Lower leg skin (tissue), 4 donors: ENCODE results near the gene PRIMPOL. TPM values are rescaled to one million over a fixed set of nuclear protein-coding genes. Genes with fewer than 3 reads are reported as not detected.

Source experiments
- DNase-seq, 2 donors: peaks; one replicate each; pipeline ENCODE4 v3.0.0-alpha.2; 2019; ENCODE audit warnings: low spot score in 2 of 2
- H3K4me3 ChIP-seq: fragments of 200-600 bp; sonication (generic); 2 replicates; pipeline ENCODE4 v1.5.1; 2017; ENCODE audit warnings: mild to moderate bottlenecking, low read depth; ENCODE audit not compliant: poor library complexity, severe bottlenecking
- POLR2A ChIP-seq, 2 donors: fragments of 450-650 bp; IDR thresholded peaks; one replicate each; pipeline ENCODE4 v1.6.1; 2016 to 2017; ENCODE audit warnings: antibody characterized with exemption in 2 of 2, mild to moderate bottlenecking in 1 of 2, moderate library complexity in 1 of 2
- WGBS, 2 donors: methylation state at CpG; one replicate each; pipeline ENCODE4 v1.1.5; 2018; 5-methylcytosine and 5-hydroxymethylcytosine counted together
- intact Hi-C: fragments of 100-400 bp; cut with DNase I; formaldehyde crosslinking; loops from one replicate; pipeline ENCODE4 v1.15.0; 2023; ENCODE audit warnings: low total_unique reads
- total RNA-seq, 4 donors: library from RNA; depleted of rRNA; stranded (reverse); fragments of >200 nt; gene quantifications; one replicate each; pipeline ENCODE4 v1.1.0, GENCODE V29; 2016
- TF ChIP-seq, protein P1 (sequence below), 3 donors: fragments of 450-650 bp; IDR thresholded peaks; one replicate each; pipeline ENCODE4 v1.5.1; 2016; ENCODE audit warnings: antibody characterized with exemption in 3 of 3, mild to moderate bottlenecking in 3 of 3, moderate library complexity in 2 of 3

PRIMPOL gene
- total RNA-seq, 4 donors from 2014 or later, result 12.1 to 23.2 (median 13.4) TPM

DNA sequence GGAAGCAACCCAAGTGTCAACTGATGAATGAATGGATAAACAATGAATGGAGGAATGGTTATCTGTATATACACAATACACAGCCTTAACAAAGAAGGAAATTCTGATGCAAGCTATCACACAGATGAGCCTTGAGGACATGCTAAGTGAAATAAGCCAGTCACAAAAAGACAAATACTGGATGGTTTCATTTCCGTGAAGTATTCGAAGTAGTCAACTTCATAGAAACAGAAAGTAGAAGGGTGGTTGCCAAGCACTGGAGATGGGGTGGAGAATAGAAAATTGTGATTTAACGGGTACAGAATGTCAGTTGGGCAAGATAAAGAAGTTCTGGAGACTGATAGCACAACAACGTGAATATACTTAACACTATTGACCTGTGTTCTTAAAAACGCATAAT, 56.2 kb downstream of the PRIMPOL start:
- TF ChIP-seq POLR2A (IDR thresholded peaks at IDR 0.05), result no peak
- TF ChIP-seq, protein P1, sequence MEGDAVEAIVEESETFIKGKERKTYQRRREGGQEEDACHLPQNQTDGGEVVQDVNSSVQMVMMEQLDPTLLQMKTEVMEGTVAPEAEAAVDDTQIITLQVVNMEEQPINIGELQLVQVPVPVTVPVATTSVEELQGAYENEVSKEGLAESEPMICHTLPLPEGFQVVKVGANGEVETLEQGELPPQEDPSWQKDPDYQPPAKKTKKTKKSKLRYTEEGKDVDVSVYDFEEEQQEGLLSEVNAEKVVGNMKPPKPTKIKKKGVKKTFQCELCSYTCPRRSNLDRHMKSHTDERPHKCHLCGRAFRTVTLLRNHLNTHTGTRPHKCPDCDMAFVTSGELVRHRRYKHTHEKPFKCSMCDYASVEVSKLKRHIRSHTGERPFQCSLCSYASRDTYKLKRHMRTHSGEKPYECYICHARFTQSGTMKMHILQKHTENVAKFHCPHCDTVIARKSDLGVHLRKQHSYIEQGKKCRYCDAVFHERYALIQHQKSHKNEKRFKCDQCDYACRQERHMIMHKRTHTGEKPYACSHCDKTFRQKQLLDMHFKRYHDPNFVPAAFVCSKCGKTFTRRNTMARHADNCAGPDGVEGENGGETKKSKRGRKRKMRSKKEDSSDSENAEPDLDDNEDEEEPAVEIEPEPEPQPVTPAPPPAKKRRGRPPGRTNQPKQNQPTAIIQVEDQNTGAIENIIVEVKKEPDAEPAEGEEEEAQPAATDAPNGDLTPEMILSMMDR (IDR thresholded peaks at IDR 0.05), result no peak
- H3K4me3 ChIP-seq, result no peak overlapping the region
- intact Hi-C loops, result no loop called here
- WGBS, 2 donors, result 83 to 90% methylated on average over 5 of the region's 5 CpGs
- DNase-seq, result no peak

DNA sequence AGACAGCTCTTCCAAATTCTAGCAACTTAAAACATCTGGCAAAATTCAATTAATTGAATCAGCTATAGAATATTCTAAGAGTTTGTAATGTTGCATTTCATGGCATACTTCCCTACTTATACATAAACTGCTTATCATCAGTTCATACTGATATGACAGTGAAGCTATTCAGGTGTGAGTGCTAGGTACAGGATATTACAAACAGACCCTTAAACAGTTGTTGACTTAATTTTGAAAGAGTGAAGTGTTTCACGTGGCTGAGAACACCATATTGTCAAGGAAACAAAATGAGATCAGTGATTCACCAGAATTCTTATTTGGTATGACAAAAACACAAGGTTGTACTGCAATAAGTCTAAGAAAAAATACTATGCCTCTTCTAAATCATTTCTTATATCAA, 56.9 kb downstream of the PRIMPOL start:
- no peak for DNase-seq
- H3K4me3 ChIP-seq, result no peak overlapping the region
- intact Hi-C loops, result no loop called here
- no peak for TF ChIP-seq POLR2A (IDR thresholded peaks at IDR 0.05)
- TF ChIP-seq, protein P1 (IDR thresholded peaks at IDR 0.05), result no peak
- whole genome bisulfite sequencing, 2 donors, result 88 to 96% methylated on average over 1 of the region's 1 CpG

- TF ChIP-seq, protein P1 (IDR thresholded peaks at IDR 0.05), result no peak
- no peak for TF ChIP-seq POLR2A (IDR thresholded peaks at IDR 0.05)
- no peak overlapping the region for H3K4me3 ChIP-seq
- intact Hi-C loops, result no loop called here
- DNase-seq, result no peak
Measured at GRCh38 chr4:184712322-184712721, 62.8 kb downstream of the PRIMPOL start.

GRCh38 chr4:184713887-184714286, 64.3 kb downstream of the PRIMPOL start:
- DNase-seq, result no peak
- H3K4me3 ChIP-seq, result no peak overlapping the region
- TF ChIP-seq, protein P1 (IDR thresholded peaks at IDR 0.05), result no peak
- no peak for TF ChIP-seq POLR2A (IDR thresholded peaks at IDR 0.05)
- WGBS, 2 donors, result 77 to 89% methylated on average over 2 of the region's 2 CpGs
- intact Hi-C loops, result no loop called here

DNA sequence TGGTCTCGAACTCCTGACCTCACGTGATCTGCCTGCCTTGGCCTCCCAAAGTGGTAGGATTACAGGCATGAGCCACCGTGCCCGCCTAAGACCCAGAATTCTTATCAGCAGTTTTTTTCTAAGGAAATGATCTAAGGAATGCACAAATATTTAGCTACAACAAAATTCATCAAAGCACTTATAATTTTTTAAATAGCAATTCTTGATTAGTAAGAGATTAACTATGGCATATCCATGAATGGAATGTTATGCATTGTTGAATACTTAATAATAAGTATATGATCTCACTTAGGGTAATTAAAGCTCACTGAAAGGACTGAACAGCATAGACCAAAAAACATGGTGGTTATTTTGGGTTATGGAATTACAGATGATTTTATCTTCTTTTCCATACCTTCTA, 66.0 kb downstream of the PRIMPOL start:
- WGBS, 2 donors, result 88 to 96% methylated on average over 4 of the region's 4 CpGs
- no peak for DNase-seq
- H3K4me3 ChIP-seq, result no peak overlapping the region
- TF ChIP-seq POLR2A (IDR thresholded peaks at IDR 0.05), result no peak
- TF ChIP-seq, protein P1 (IDR thresholded peaks at IDR 0.05), result no peak
- intact Hi-C loops, result no loop called here

DNA sequence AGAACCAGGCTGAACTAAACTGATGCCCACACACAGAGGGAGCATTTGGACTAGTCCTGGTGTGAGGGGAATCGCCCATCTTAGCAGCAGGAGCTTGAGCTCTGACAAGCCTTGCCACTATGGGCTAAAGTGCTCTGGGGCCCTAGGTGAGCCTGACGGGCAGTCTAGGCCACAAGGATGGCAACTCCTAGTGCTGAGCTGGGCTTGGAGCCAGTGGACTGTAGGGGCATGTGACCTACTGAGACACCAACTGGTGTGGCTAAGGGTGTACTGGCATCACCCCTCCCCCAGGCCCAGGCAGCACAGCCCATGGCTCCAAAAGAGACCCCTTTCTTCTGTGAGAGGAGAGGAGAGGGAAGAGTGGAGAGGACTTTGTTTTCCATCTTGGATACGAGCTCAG, 69.9 kb downstream of the PRIMPOL start:
- no peak for TF ChIP-seq POLR2A (IDR thresholded peaks at IDR 0.05)
- TF ChIP-seq, protein P1 (IDR thresholded peaks at IDR 0.05), result no peak
- no peak overlapping the region for H3K4me3 ChIP-seq
- DNase-seq, result no peak
- intact Hi-C loops, result no loop called here
- 90 to 98% methylated on average over 3 of the region's 3 CpGs for WGBS, 2 donors
